IMR-90 (cell line): Measurements from ENCODE around the gene KLF9. TPM values are rescaled to one million over a fixed set of nuclear protein-coding genes. Genes with fewer than 3 reads are reported as not detected.

Experiments
- ATAC-seq: fragments of 200-7000 bp; cut with Tn5 transposase; 2 replicates; pipeline ENCODE4 v1.9.1; 2020; ENCODE audit warnings: low read depth, mild to moderate bottlenecking, moderate library complexity
- BruUV-seq: library from RNA; stranded (reverse); fragments of 400-500 nt; replicated peaks from 2 replicates; lab custom pipeline; 2021; lab: Mats Ljungman, UMichigan
- CTCF ChIA-PET: fragments of 300-600 bp; formaldehyde crosslinking; extraction: SDS; loops from one replicate; lab custom pipeline; 2021; ENCODE audit warnings: antibody characterized with exemption; lab: Yijun Ruan, JAX
- POLR2A ChIA-PET: fragments of 300-600 bp; sonication (Branson Sonifier 250); formaldehyde crosslinking; loops from one replicate; lab custom pipeline; 2022; ENCODE audit warnings: antibody characterized with exemption; ENCODE audit not compliant: unreplicated experiment; lab: Charles Lee
- DNase-seq: peaks from one replicate; pipeline ENCODE4 v3.0.0; 2013
- H2AFZ ChIP-seq: replicated peaks from 2 replicates; pipeline ENCODE3; 2013; ENCODE audit warnings: low read length, mild to moderate bottlenecking; ENCODE audit not compliant: poor library complexity
- H2AK5ac ChIP-seq: 2 replicates; pipeline ENCODE4 v1.6.1; 2013; ENCODE audit warnings: low read depth, low read length, inconsistent platforms
- H2AK9ac ChIP-seq: replicated peaks from 2 replicates; pipeline ENCODE3; 2013; ENCODE audit warnings: mild to moderate bottlenecking, low read depth, low read length, moderate library complexity; ENCODE audit not compliant: poor library complexity
- H2BK120ac ChIP-seq: 2 replicates; pipeline ENCODE4 v1.6.1; 2013; ENCODE audit warnings: low read depth, low read length, inconsistent platforms
- H2BK15ac ChIP-seq: 3 replicates; pipeline ENCODE4 v1.6.1; 2013; ENCODE audit warnings: low read depth, low read length, inconsistent platforms
- H2BK20ac ChIP-seq: 2 replicates; pipeline ENCODE4 v1.6.1; 2013; ENCODE audit warnings: low read depth, mild to moderate bottlenecking, inconsistent platforms, low read length, moderate library complexity
- H2BK5ac ChIP-seq: 2 replicates; pipeline ENCODE4 v1.6.1; 2013; ENCODE audit warnings: mild to moderate bottlenecking, low read depth, low read length, inconsistent platforms; ENCODE audit not compliant: poor library complexity, severe bottlenecking
- H3K14ac ChIP-seq: replicated peaks from 2 replicates; pipeline ENCODE4 v1.6.1; 2013; ENCODE audit warnings: low read depth, low read length, inconsistent platforms
- H3K18ac ChIP-seq: 2 replicates; pipeline ENCODE4 v1.6.1; 2013; ENCODE audit warnings: low read depth, low read length, control low read depth
- H3K23ac ChIP-seq: 2 replicates; pipeline ENCODE4 v1.6.1; 2013; ENCODE audit warnings: low read depth, low read length, inconsistent platforms
- H3K27ac ChIP-seq: 2 replicates; pipeline ENCODE4 v1.5.1; 2013; ENCODE audit warnings: mild to moderate bottlenecking, control low read depth, low read length; ENCODE audit not compliant: insufficient read depth
- H3K27me3 ChIP-seq: 2 replicates; pipeline ENCODE4 v1.6.1; 2013; ENCODE audit warnings: low read length; ENCODE audit not compliant: control insufficient read depth, insufficient read depth
- H3K36me3 ChIP-seq: 2 replicates; pipeline ENCODE4 v1.6.1; 2013; ENCODE audit warnings: low read length, mixed read lengths; ENCODE audit not compliant: control insufficient read depth, insufficient read depth
- H3K4ac ChIP-seq: 2 replicates; pipeline ENCODE4 v1.6.1; 2013; ENCODE audit warnings: low read depth, low read length, inconsistent platforms
- H3K4me1 ChIP-seq: 2 replicates; pipeline ENCODE4 v1.6.1; 2013; ENCODE audit warnings: low read length, mixed read lengths; ENCODE audit not compliant: control insufficient read depth, insufficient read depth
- H3K4me2 ChIP-seq: 2 replicates; pipeline ENCODE4 v1.6.1; 2013; ENCODE audit warnings: low read depth, mild to moderate bottlenecking, control low read depth, low read length, moderate library complexity
- H3K4me3 ChIP-seq: 2 replicates; pipeline ENCODE4 v1.5.1; 2013; ENCODE audit warnings: low read depth, mild to moderate bottlenecking, control low read depth, low read length, moderate library complexity; ENCODE audit not compliant: insufficient read depth
- H3K56ac ChIP-seq: 2 replicates; pipeline ENCODE4 v1.6.1; 2013; ENCODE audit warnings: low read length, inconsistent platforms; ENCODE audit not compliant: insufficient read depth; ENCODE audit errors: extremely low read depth
- H3K79me1 ChIP-seq, 2 experiments: 2 replicates each; pipeline ENCODE4 v1.6.1; 2013; ENCODE audit warnings: low read length in 2 of 2, inconsistent platforms in 1 of 2, low read depth in 1 of 2
- H3K9ac ChIP-seq: 2 replicates; pipeline ENCODE4 v1.6.1; 2013; ENCODE audit warnings: low read depth, low read length, control low read depth
- H3K9me1 ChIP-seq: 2 replicates; pipeline ENCODE4 v1.6.1; 2013; ENCODE audit warnings: low read length, inconsistent platforms; ENCODE audit not compliant: insufficient read depth
- H3K9me3 ChIP-seq: 2 replicates; pipeline ENCODE4 v1.6.1; 2013; ENCODE audit warnings: low read length; ENCODE audit not compliant: control insufficient read depth, insufficient read depth
- H4K20me1 ChIP-seq: 2 replicates; pipeline ENCODE4 v1.6.1; 2013; ENCODE audit warnings: low read length, inconsistent platforms; ENCODE audit not compliant: insufficient read depth
- H4K5ac ChIP-seq: 2 replicates; pipeline ENCODE4 v1.6.1; 2013; ENCODE audit warnings: mild to moderate bottlenecking, low read depth, low read length, control low read depth
- H4K8ac ChIP-seq, 2 experiments: 2 replicates each; pipeline ENCODE4 v1.6.1; 2013; ENCODE audit warnings: low read depth in 2 of 2, low read length in 2 of 2, control low read depth in 1 of 2, inconsistent platforms in 1 of 2
- H4K91ac ChIP-seq: 2 replicates; pipeline ENCODE4 v1.6.1; 2013; ENCODE audit warnings: low read depth, low read length, inconsistent platforms; ENCODE audit not compliant: insufficient read depth
- CEBPB ChIP-seq: IDR thresholded peaks from 2 replicates; pipeline ENCODE4 v1.6.1; 2012; ENCODE audit warnings: low read depth, low read length, improper control_type of control experiment
- MXI1 ChIP-seq: IDR thresholded peaks from 2 replicates; pipeline ENCODE4 v1.6.1; 2012; ENCODE audit warnings: low read depth, mild to moderate bottlenecking, low read length, moderate library complexity, borderline replicate concordance
- WGBS, 2 experiments: methylation state at CpG; one replicate each; pipeline versions ENCODE4 v1.1.5 to v1.1.7; 2013; ENCODE audit warnings: missing lambda C conversion rate in 2 of 2; ENCODE audit not compliant: insufficient read length in 1 of 2; ENCODE audit errors: extremely low coverage in 2 of 2; 5-methylcytosine and 5-hydroxymethylcytosine counted together
- dilution Hi-C: fragments of 300-500 bp; cut with HindIII; formaldehyde crosslinking; loops from one replicate; pipeline ENCODE4 v1.14.3; 2018; ENCODE audit warnings: low sequenced_read_pairs; ENCODE audit not compliant: unreplicated experiment
- in situ Hi-C: fragments of 300-500 bp; cut with MboI; formaldehyde crosslinking; loops from 3 replicates; pipeline ENCODE4 v1.14.3; 2019; ENCODE audit warnings: low sequenced_read_pairs, inconsistent platforms, mixed read lengths
- intact Hi-C: fragments of 100-400 bp; cut with micrococcal nuclease; formaldehyde crosslinking; loops from 2 replicates; pipeline ENCODE4 v1.10.0; 2022
- polyA plus RNA-seq, 3 experiments: library from polyadenylated mRNA; depleted of rRNA; stranded (reverse); fragments of >200 nt; gene quantifications; 2 replicates each; pipeline ENCODE4 v1.2.3, GENCODE V29; 2012; ENCODE audit warnings: low replicate concordance in 1 of 3
- total RNA-seq: library from RNA; depleted of rRNA; stranded (reverse); fragments of >200 nt; gene quantifications from 2 replicates; pipeline ENCODE4 v1.2.3, GENCODE V29; 2012

The KLF9 gene
- total and polyA plus RNA-seq, 2 of the 4 experiments (the other 2 are of a cell fraction) = 4.1 to 7.5 TPM

- Histone ChIP-seq H4K91ac (no peak overlapping the region), H3K4ac (no peak overlapping the region), H3K9ac (no peak overlapping the region), H4K20me1 (no peaks in the 10 kb centered on the region), H2BK5ac (no peak overlapping the region), H3K56ac (no peak overlapping the region), H3K27me3 (no peaks in the 10 kb centered on the region), H3K4me1 (no peaks in the 10 kb centered on the region), H3K4me3 (no peak overlapping the region), H3K14ac (no peak overlapping the region), H3K4me2 (no peak overlapping the region), H3K9me3 (no peaks in the 10 kb centered on the region), H3K36me3 (peaks cover under 1% of the 10 kb centered on the region; the same call in 1 of the 2 replicates), H3K18ac (no peak overlapping the region), H3K27ac (no peak overlapping the region), H2BK20ac (no peak overlapping the region), H2AK5ac (no peak overlapping the region), H2BK120ac (no peak overlapping the region), H3K9me1 (peaks cover 4% of the 10 kb centered on the region; the same call in 1 of the 2 replicates), H4K8ac (no peak overlapping the region), H4K5ac (no peak overlapping the region), H2BK15ac (no peak overlapping the region), H3K79me1 (no peaks in the 10 kb centered on the region), H3K23ac (no peak overlapping the region), H2AK9ac (no peak overlapping the region), H2AFZ (peak overlapping the region; percentile 37)
- ChIA-PET CTCF (interaction anchor here (0.8 to 1.1 kb wide), 2 partner anchors 10 to 30 kb away, joined by 3 read pairs; no protein-coding TSS in a partner anchor), POLR2A (no interaction called here)
- WGBS, 2 experiments = 95% methylated on average over 4 of the region's 7 CpGs; no CpG with 5 or more reads in 1 of the 2 experiments
- BruUV-seq = no TSS peak
- ATAC-seq = no peak; the same call in 1 of the 2 replicates
- no peak for TF ChIP-seq MXI1
- peak; percentile 66 for TF ChIP-seq CEBPB
- in situ Hi-C loops = no loop called here
- dilution Hi-C loops = no loop called here
- intact Hi-C loops = no loop called here
- DNase-seq = peak; percentile 32
Observed at GRCh38 chr9:70362952-70363351, 51.5 kb downstream of the KLF9 start.
